WTC11 (cell line): ENCODE data around the gene DIO3. TPM values are rescaled to one million over a fixed set of nuclear protein-coding genes. Genes with fewer than 3 reads are reported as not detected.

Source experiments
- ATAC-seq: fragments of 200-7000 bp; cut with Tn5 transposase; 2 replicates; pipeline ENCODE4 v1.10.0; 2021; ENCODE audit warnings: mild to moderate bottlenecking, moderate library complexity
- CTCF ChIA-PET: fragments of 300-600 bp; sonication (Branson Sonifier 250); formaldehyde crosslinking; loops from one replicate; lab custom pipeline; 2021; ENCODE audit warnings: antibody characterized with exemption; lab: Charles Lee
- POLR2A ChIA-PET: fragments of 350-600 bp; sonication (Branson Sonifier 250); formaldehyde crosslinking; loops from one replicate; lab custom pipeline; 2021; ENCODE audit warnings: antibody characterized with exemption; lab: Charles Lee
- DNase-seq: peaks from one replicate; pipeline ENCODE4 v3.0.0; 2021; ENCODE audit warnings: low spot score
- H3K27ac Mint-ChIP-seq: 2 replicates; pipeline ENCODE4 v1.8.0; 2021; ENCODE audit warnings: mixed read lengths
- H3K27me3 Mint-ChIP-seq: 2 replicates; pipeline ENCODE4 v1.8.0; 2021; ENCODE audit warnings: low read depth, mild to moderate bottlenecking, moderate library complexity, mixed read lengths
- H3K36me3 Mint-ChIP-seq: 2 replicates; pipeline ENCODE4 v1.8.0; 2021; ENCODE audit warnings: mixed read lengths
- H3K4me1 Mint-ChIP-seq: 2 replicates; pipeline ENCODE4 v1.8.0; 2022; ENCODE audit warnings: mixed read lengths
- H3K4me3 Mint-ChIP-seq: 2 replicates; pipeline ENCODE4 v1.8.0; 2021; ENCODE audit warnings: mild to moderate bottlenecking, moderate library complexity, mixed read lengths
- H3K9me3 Mint-ChIP-seq: 2 replicates; pipeline ENCODE4 v1.8.0; 2021; ENCODE audit warnings: mixed read lengths
- ATF1 ChIP-seq: sonication (generic); formaldehyde crosslinking; IDR thresholded peaks from 2 replicates; pipeline ENCODE4 v1.8.1; 2023; ENCODE audit warnings: mild to moderate bottlenecking, moderate library complexity, missing genetic modification reagents
- EMX1 ChIP-seq: fragments of 250-450 bp; sonication (Bioruptor Pico); IDR thresholded peaks from 2 replicates; pipeline ENCODE4 v1.8.0; 2021; ENCODE audit warnings: mild to moderate bottlenecking
- FOXJ3 ChIP-seq: sonication (generic); formaldehyde crosslinking; IDR thresholded peaks from 2 replicates; pipeline ENCODE4 v1.9.0; 2021; ENCODE audit warnings: missing genetic modification reagents, mild to moderate bottlenecking, borderline replicate concordance
- FOXK1 ChIP-seq: sonication (generic); formaldehyde crosslinking; IDR thresholded peaks from 2 replicates; pipeline ENCODE4 v1.8.0; 2022; ENCODE audit warnings: mild to moderate bottlenecking, moderate library complexity, missing genetic modification reagents
- NFE2L1 ChIP-seq: sonication (generic); formaldehyde crosslinking; IDR thresholded peaks from 2 replicates; pipeline ENCODE4 v1.8.1; 2023; ENCODE audit warnings: missing genetic modification reagents
- RORB ChIP-seq: fragments of 250-450 bp; sonication (Bioruptor Pico); IDR thresholded peaks from 2 replicates; pipeline ENCODE4 v1.9.0; 2021; ENCODE audit warnings: mild to moderate bottlenecking
- SP1 ChIP-seq: sonication (generic); formaldehyde crosslinking; conservative IDR thresholded peaks from 2 replicates; pipeline ENCODE4 v1.8.1; 2022; ENCODE audit warnings: missing genetic modification reagents
- ZNF138 ChIP-seq: sonication (generic); formaldehyde crosslinking; conservative IDR thresholded peaks from 2 replicates; pipeline ENCODE4 v1.8.1; 2022; ENCODE audit warnings: mild to moderate bottlenecking, moderate library complexity, missing genetic modification reagents
- ZNF263 ChIP-seq: sonication (generic); formaldehyde crosslinking; IDR thresholded peaks from 2 replicates; pipeline ENCODE4 v1.8.1; 2022; ENCODE audit warnings: low read depth, mild to moderate bottlenecking, moderate library complexity, missing genetic modification reagents
- ZNF317 ChIP-seq: sonication (generic); formaldehyde crosslinking; IDR thresholded peaks from 2 replicates; pipeline ENCODE4 v1.8.1; 2023; ENCODE audit warnings: low read depth, mild to moderate bottlenecking, moderate library complexity, missing genetic modification reagents, borderline replicate concordance
- total RNA-seq: library from RNA; stranded (reverse); gene quantifications from 3 replicates; pipeline ENCODE4 v1.2.3, GENCODE V29; 2021
- TF ChIP-seq, protein P1 (sequence below): sonication (generic); formaldehyde crosslinking; IDR thresholded peaks from 2 replicates; pipeline ENCODE4 v1.8.1; 2023; ENCODE audit warnings: mild to moderate bottlenecking, missing genetic modification reagents, borderline replicate concordance
- TF ChIP-seq, protein P2 (sequence below): sonication (generic); formaldehyde crosslinking; conservative IDR thresholded peaks from 2 replicates; pipeline ENCODE4 v1.8.1; 2023; ENCODE audit warnings: mild to moderate bottlenecking, low read depth, missing genetic modification reagents, moderate library complexity
- TF ChIP-seq, protein P3 (sequence below): sonication (generic); formaldehyde crosslinking; IDR thresholded peaks from 2 replicates; pipeline ENCODE4 v1.8.0; 2023; ENCODE audit warnings: missing genetic modification reagents
- TF ChIP-seq, protein P4 (sequence below): sonication (generic); formaldehyde crosslinking; IDR thresholded peaks from 2 replicates; pipeline ENCODE4 v1.8.1; 2023; ENCODE audit warnings: mild to moderate bottlenecking, missing genetic modification reagents
- TF ChIP-seq, protein P5 (sequence below): sonication (generic); formaldehyde crosslinking; IDR thresholded peaks from 2 replicates; pipeline ENCODE4 v1.8.0; 2022; ENCODE audit warnings: mild to moderate bottlenecking, missing genetic modification reagents

Gene DIO3
- total RNA-seq, 1 experiment from 2014 or later = 0.52 TPM

DNA sequence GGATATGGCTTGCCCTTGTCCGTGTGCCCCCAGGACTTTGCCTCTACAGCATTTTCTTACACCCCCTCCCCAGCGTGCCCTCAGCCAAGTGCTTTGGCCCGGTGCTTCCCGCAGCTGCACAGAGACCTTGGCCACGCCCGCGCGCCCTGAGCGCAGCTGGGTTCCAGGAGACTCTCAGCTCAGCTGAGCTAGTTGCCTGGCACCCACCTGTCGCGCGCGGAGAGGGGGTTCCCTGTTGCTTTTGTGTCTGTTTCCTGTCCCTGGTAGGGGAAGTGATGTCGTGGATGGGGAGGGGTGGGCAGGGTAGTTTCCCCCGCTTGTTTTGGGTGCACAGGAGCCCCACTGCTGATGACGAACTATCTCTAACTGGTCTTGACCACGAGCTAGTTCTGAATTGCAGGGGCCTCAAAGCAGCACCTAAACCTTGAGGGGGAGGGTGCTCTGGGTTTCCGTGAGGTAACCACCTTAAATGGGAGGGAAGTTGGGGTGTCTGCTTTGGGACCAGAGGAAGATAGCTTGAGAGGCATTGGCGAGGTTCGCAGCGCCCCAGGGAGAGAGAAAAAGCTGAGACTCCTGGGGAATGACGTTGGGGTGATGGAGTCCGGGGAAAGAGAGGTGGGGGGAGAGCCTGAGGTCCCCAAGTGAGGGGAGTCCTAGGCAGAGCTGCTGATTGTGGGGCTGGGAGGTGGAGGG, 1.5 kb downstream of the DIO3 start (continued):
- TF ChIP-seq, protein P1, sequence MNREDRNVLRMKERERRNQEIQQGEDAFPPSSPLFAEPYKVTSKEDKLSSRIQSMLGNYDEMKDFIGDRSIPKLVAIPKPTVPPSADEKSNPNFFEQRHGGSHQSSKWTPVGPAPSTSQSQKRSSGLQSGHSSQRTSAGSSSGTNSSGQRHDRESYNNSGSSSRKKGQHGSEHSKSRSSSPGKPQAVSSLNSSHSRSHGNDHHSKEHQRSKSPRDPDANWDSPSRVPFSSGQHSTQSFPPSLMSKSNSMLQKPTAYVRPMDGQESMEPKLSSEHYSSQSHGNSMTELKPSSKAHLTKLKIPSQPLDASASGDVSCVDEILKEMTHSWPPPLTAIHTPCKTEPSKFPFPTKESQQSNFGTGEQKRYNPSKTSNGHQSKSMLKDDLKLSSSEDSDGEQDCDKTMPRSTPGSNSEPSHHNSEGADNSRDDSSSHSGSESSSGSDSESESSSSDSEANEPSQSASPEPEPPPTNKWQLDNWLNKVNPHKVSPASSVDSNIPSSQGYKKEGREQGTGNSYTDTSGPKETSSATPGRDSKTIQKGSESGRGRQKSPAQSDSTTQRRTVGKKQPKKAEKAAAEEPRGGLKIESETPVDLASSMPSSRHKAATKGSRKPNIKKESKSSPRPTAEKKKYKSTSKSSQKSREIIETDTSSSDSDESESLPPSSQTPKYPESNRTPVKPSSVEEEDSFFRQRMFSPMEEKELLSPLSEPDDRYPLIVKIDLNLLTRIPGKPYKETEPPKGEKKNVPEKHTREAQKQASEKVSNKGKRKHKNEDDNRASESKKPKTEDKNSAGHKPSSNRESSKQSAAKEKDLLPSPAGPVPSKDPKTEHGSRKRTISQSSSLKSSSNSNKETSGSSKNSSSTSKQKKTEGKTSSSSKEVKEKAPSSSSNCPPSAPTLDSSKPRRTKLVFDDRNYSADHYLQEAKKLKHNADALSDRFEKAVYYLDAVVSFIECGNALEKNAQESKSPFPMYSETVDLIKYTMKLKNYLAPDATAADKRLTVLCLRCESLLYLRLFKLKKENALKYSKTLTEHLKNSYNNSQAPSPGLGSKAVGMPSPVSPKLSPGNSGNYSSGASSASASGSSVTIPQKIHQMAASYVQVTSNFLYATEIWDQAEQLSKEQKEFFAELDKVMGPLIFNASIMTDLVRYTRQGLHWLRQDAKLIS (CRISPR knock-in tag) = no peak
- no peak for TF ChIP-seq ZNF317 (CRISPR knock-in tag)
- no peak for TF ChIP-seq FOXK1 (CRISPR knock-in tag)
- no peak for TF ChIP-seq NFE2L1 (CRISPR knock-in tag)
- TF ChIP-seq, protein P2, sequence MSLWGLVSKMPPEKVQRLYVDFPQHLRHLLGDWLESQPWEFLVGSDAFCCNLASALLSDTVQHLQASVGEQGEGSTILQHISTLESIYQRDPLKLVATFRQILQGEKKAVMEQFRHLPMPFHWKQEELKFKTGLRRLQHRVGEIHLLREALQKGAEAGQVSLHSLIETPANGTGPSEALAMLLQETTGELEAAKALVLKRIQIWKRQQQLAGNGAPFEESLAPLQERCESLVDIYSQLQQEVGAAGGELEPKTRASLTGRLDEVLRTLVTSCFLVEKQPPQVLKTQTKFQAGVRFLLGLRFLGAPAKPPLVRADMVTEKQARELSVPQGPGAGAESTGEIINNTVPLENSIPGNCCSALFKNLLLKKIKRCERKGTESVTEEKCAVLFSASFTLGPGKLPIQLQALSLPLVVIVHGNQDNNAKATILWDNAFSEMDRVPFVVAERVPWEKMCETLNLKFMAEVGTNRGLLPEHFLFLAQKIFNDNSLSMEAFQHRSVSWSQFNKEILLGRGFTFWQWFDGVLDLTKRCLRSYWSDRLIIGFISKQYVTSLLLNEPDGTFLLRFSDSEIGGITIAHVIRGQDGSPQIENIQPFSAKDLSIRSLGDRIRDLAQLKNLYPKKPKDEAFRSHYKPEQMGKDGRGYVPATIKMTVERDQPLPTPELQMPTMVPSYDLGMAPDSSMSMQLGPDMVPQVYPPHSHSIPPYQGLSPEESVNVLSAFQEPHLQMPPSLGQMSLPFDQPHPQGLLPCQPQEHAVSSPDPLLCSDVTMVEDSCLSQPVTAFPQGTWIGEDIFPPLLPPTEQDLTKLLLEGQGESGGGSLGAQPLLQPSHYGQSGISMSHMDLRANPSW (CRISPR knock-in tag) = no peak
- no peak for TF ChIP-seq RORB (CRISPR knock-in tag)
- TF ChIP-seq ZNF263 (CRISPR knock-in tag) = no peak
- TF ChIP-seq ATF1 (CRISPR knock-in tag) = no peak
- TF ChIP-seq, protein P3, sequence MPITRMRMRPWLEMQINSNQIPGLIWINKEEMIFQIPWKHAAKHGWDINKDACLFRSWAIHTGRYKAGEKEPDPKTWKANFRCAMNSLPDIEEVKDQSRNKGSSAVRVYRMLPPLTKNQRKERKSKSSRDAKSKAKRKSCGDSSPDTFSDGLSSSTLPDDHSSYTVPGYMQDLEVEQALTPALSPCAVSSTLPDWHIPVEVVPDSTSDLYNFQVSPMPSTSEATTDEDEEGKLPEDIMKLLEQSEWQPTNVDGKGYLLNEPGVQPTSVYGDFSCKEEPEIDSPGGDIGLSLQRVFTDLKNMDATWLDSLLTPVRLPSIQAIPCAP = no peak

DNA sequence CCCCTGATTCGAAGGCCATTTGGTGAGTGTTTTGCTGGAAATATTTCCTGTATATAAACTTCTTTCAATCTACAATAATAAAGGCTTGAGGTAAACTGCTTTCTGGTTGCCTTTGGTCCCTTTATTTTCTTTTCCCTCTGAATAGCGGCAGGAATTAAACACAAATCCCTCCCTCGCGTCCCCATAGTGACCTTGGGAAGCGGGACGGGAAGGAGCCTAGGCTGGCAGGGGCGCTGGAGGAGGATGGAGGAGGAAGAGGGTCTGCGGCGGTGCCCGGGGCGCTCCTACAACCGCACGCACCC, 2.0 kb downstream of the DIO3 start:
- H3K27me3 Mint-ChIP-seq = peaks cover 91% of the 10 kb centered on the region

More for the DNA sequence above, 2.0 kb downstream of the DIO3 start:
- TF ChIP-seq FOXJ3 (CRISPR knock-in tag) = no peak
- TF ChIP-seq, protein P4, sequence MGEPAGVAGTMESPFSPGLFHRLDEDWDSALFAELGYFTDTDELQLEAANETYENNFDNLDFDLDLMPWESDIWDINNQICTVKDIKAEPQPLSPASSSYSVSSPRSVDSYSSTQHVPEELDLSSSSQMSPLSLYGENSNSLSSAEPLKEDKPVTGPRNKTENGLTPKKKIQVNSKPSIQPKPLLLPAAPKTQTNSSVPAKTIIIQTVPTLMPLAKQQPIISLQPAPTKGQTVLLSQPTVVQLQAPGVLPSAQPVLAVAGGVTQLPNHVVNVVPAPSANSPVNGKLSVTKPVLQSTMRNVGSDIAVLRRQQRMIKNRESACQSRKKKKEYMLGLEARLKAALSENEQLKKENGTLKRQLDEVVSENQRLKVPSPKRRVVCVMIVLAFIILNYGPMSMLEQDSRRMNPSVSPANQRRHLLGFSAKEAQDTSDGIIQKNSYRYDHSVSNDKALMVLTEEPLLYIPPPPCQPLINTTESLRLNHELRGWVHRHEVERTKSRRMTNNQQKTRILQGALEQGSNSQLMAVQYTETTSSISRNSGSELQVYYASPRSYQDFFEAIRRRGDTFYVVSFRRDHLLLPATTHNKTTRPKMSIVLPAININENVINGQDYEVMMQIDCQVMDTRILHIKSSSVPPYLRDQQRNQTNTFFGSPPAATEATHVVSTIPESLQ = no peak
- TF ChIP-seq ZNF138 (CRISPR knock-in tag) = no peak
- TF ChIP-seq, protein P5, sequence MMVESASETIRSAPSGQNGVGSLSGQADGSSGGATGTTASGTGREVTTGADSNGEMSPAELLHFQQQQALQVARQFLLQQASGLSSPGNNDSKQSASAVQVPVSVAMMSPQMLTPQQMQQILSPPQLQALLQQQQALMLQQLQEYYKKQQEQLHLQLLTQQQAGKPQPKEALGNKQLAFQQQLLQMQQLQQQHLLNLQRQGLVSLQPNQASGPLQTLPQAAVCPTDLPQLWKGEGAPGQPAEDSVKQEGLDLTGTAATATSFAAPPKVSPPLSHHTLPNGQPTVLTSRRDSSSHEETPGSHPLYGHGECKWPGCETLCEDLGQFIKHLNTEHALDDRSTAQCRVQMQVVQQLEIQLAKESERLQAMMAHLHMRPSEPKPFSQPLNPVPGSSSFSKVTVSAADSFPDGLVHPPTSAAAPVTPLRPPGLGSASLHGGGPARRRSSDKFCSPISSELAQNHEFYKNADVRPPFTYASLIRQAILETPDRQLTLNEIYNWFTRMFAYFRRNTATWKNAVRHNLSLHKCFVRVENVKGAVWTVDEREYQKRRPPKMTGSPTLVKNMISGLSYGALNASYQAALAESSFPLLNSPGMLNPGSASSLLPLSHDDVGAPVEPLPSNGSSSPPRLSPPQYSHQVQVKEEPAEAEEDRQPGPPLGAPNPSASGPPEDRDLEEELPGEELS = no peak
- TF ChIP-seq EMX1 (CRISPR knock-in tag) = no peak
- TF ChIP-seq SP1 = no peak
- peaks cover 12% of the 10 kb centered on the region for H3K36me3 Mint-ChIP-seq
- DNase-seq = no peak
- CTCF ChIA-PET = interaction anchor here (1.0 to 1.7 kb wide), 3 partner anchors 25 to 104 kb away, joined by 3 to 6 read pairs (median 4); no protein-coding TSS in a partner anchor
- POLR2A ChIA-PET = interaction anchor here (0.7 kb wide), 1 partner anchor 48 kb away, joined by 3 read pairs; no protein-coding TSS in a partner anchor
- H3K4me1 Mint-ChIP-seq = peaks cover 24% of the 10 kb centered on the region
- no peak overlapping the region for H3K27ac Mint-ChIP-seq
- peak overlapping the region; percentile 76 for H3K4me3 Mint-ChIP-seq
- peaks cover 11% of the 10 kb centered on the region for H3K9me3 Mint-ChIP-seq
- ATAC-seq = no peak
